Measurements from ENCODE around the gene POLR2M. TPM values are rescaled to one million over a fixed set of nuclear protein-coding genes. Genes with fewer than 3 reads are reported as not detected.

POLR2M gene
- polyA plus RNA-seq, 12 donors, result 33.7 to 81.6 (median 49.5) TPM; not detected in 1

Other genes with a start within 250 kb of the POLR2M start
- gene MYZAP, start 114.8 kb upstream of the POLR2M start, polyA plus RNA-seq (ENCODE audit: insufficient read length in 12 of 12), result 1 to 10 TPM in 11 of 12 donors, not detected in 1; 2.3 to 6.3 (median 3.2) TPM

All from muscle of arm (tissue), 12 donors.